ENCODE results near the gene PCDHB10. TPM values are rescaled to one million over a fixed set of nuclear protein-coding genes. Genes with fewer than 3 reads are reported as not detected.

PCDHB10 gene
- total RNA-seq, 1 experiment from 2014 or later = 2.9 TPM

DNA sequence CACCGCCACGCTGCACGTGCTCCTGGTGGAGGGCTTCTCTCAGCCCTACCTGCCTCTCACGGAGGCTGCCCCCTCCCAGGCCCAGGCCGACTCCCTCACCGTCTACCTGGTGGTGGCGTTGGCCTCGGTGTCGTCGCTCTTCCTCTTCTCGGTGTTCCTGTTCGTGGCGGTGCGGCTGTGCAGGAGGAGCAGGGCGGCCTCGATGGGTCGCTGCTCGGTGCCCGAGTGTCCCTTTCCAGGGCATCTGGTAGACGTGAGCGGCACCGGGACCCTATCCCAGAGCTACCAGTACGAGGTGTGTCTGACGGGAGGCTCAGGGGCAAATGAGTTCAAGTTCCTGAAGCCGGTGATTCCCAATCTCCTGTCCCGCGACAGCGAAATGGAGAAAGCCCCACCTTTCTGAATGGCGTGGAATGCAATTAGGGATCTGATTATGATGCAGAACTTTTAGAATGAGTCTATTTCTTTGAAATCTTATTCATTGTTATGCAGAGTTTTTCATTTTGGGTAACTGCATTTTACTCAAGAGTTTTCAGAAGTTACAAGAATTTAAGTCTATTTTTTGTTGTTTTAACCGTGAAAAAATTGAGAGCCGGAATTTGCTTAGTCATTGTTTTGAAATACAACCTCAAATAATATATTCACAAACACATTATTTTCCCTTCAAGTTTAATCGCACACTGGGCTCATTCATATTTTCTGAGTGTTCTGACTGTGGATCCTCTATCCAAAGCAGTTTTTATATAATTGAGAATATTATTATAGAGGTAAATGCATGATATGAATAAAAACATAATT, 44.6 kb downstream of the PCDHB10 start:
- no peak for DNase-seq (ENCODE audit: low spot score)

DNA sequence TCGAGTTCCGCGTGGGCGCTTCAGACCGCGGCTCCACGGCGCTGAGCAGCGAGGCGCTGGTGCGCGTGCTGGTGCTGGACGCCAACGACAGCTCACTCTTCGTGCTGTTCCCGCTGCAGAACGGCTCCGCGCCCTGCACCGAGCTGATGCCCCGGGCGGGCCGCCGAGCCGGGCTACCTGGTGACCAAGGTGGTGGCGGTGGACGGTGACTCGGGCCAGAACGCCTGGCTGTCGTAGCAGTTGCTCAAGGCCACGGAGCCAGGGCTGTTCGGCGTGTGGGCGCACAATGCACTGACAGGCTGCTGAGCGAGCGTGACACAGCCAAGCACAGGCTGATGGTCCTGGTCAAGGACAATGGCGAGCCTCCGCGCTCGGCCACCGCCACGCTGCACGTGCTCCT, 49.3 kb downstream of the PCDHB10 start:
- DNase-seq (ENCODE audit: low spot score) = no peak

Other genes with a start within 250 kb of the PCDHB10 start
- gene PCDHAC2, start 225.9 kb upstream of the PCDHB10 start, total RNA-seq (2014; rRNA removed; shearing (Covaris generic)) = 1.5 and 1.8 TPM in 2 replicates
- not detected in 2 replicates for gene PCDHB1, start 141.0 kb upstream of the PCDHB10 start, total RNA-seq (2014; rRNA removed; shearing (Covaris generic))
- 15.0 and 26.2 TPM in 2 replicates for gene PCDHB2, start 97.7 kb upstream of the PCDHB10 start, total RNA-seq (2014; rRNA removed; shearing (Covaris generic))
- gene PCDHB3, start 91.9 kb upstream of the PCDHB10 start, total RNA-seq (2014; rRNA removed; shearing (Covaris generic)) = 0.21 TPM in 2 replicates
- 0.21 TPM in 1 of 2 replicates, not detected in the other for gene PCDHB4, start 70.5 kb upstream of the PCDHB10 start, total RNA-seq (2014; rRNA removed; shearing (Covaris generic))
- 1.0 and 1.2 TPM in 2 replicates for gene PCDHB5, start 57.1 kb upstream of the PCDHB10 start, total RNA-seq (2014; rRNA removed; shearing (Covaris generic))
- 3.6 and 4.1 TPM in 2 replicates for gene PCDHB6, start 42.3 kb upstream of the PCDHB10 start, total RNA-seq (2014; rRNA removed; shearing (Covaris generic))
- gene PCDHB7, start 19.7 kb upstream of the PCDHB10 start, total RNA-seq (2014; rRNA removed; shearing (Covaris generic)) = 5.1 and 6.9 TPM in 2 replicates
- 12.4 and 12.7 TPM in 2 replicates for gene PCDHB8, start 14.6 kb upstream of the PCDHB10 start, total RNA-seq (2014; rRNA removed; shearing (Covaris generic))
- 3.3 and 3.7 TPM in 2 replicates for gene PCDHB16, start 10.0 kb upstream of the PCDHB10 start, total RNA-seq (2014; rRNA removed; shearing (Covaris generic))
- gene PCDHB9, start 5.2 kb upstream of the PCDHB10 start, total RNA-seq (2014; rRNA removed; shearing (Covaris generic)) = 10.0 and 11.9 TPM in 2 replicates
- 4.5 and 5.6 TPM in 2 replicates for gene PCDHB11, start 7.3 kb downstream of the PCDHB10 start, total RNA-seq (2014; rRNA removed; shearing (Covaris generic))
- 5.2 and 5.6 TPM in 2 replicates for gene PCDHB12, start 16.4 kb downstream of the PCDHB10 start, total RNA-seq (2014; rRNA removed; shearing (Covaris generic))
- gene PCDHB13, start 21.6 kb downstream of the PCDHB10 start, total RNA-seq (2014; rRNA removed; shearing (Covaris generic)) = 1.2 and 2.0 TPM in 2 replicates
- 5.6 and 6.2 TPM in 2 replicates for gene PCDHB14, start 31.0 kb downstream of the PCDHB10 start, total RNA-seq (2014; rRNA removed; shearing (Covaris generic))
- 0.16 and 2.1 TPM in 2 replicates for gene PCDHB15, start 53.0 kb downstream of the PCDHB10 start, total RNA-seq (2014; rRNA removed; shearing (Covaris generic))
- not detected in 2 replicates for gene SLC25A2, start 111.7 kb downstream of the PCDHB10 start, total RNA-seq (2014; rRNA removed; shearing (Covaris generic))
- gene TAF7, start 128.4 kb downstream of the PCDHB10 start, total RNA-seq (2014; rRNA removed; shearing (Covaris generic)) = 51.2 and 74.8 TPM in 2 replicates
- 0.51 and 1.6 TPM in 2 replicates for gene PCDHGA1, start 138.2 kb downstream of the PCDHB10 start, total RNA-seq (2014; rRNA removed; shearing (Covaris generic))
- gene PCDHGA2, start 146.4 kb downstream of the PCDHB10 start, total RNA-seq (2014; rRNA removed; shearing (Covaris generic)) = 0.99 and 1.6 TPM in 2 replicates
- gene PCDHGA3, start 151.5 kb downstream of the PCDHB10 start, total RNA-seq (2014; rRNA removed; shearing (Covaris generic)) = 10.3 and 11.5 TPM in 2 replicates
- 0.43 and 3.1 TPM in 2 replicates for gene PCDHGB1, start 157.7 kb downstream of the PCDHB10 start, total RNA-seq (2014; rRNA removed; shearing (Covaris generic))
- 0.74 and 0.97 TPM in 2 replicates for gene PCDHGA4, start 162.7 kb downstream of the PCDHB10 start, total RNA-seq (2014; rRNA removed; shearing (Covaris generic))
- gene PCDHGB2, start 167.6 kb downstream of the PCDHB10 start, total RNA-seq (2014; rRNA removed; shearing (Covaris generic)) = 1.6 and 1.9 TPM in 2 replicates
- 0.49 and 0.50 TPM in 2 replicates for gene PCDHGA5, start 171.8 kb downstream of the PCDHB10 start, total RNA-seq (2014; rRNA removed; shearing (Covaris generic))
- 0.87 and 1.2 TPM in 2 replicates for gene PCDHGB3, start 177.9 kb downstream of the PCDHB10 start, total RNA-seq (2014; rRNA removed; shearing (Covaris generic))
- 0.97 and 1.5 TPM in 2 replicates for gene PCDHGA6, start 181.5 kb downstream of the PCDHB10 start, total RNA-seq (2014; rRNA removed; shearing (Covaris generic))
- 0.27 and 0.29 TPM in 2 replicates for gene PCDHGA7, start 190.4 kb downstream of the PCDHB10 start, total RNA-seq (2014; rRNA removed; shearing (Covaris generic))
- 0.16 and 0.21 TPM in 2 replicates for gene PCDHGB4, start 195.3 kb downstream of the PCDHB10 start, total RNA-seq (2014; rRNA removed; shearing (Covaris generic))
- gene PCDHGA8, start 200.3 kb downstream of the PCDHB10 start, total RNA-seq (2014; rRNA removed; shearing (Covaris generic)) = 0.39 and 0.74 TPM in 2 replicates
- 0.04 and 0.43 TPM in 2 replicates for gene PCDHGB5, start 205.6 kb downstream of the PCDHB10 start, total RNA-seq (2014; rRNA removed; shearing (Covaris generic))
- gene PCDHGA9, start 210.4 kb downstream of the PCDHB10 start, total RNA-seq (2014; rRNA removed; shearing (Covaris generic)) = 1.1 and 1.8 TPM in 2 replicates
- gene PCDHGB6, start 215.7 kb downstream of the PCDHB10 start, total RNA-seq (2014; rRNA removed; shearing (Covaris generic)) = 0.02 and 0.33 TPM in 2 replicates
- gene PCDHGA10, start 220.6 kb downstream of the PCDHB10 start, total RNA-seq (2014; rRNA removed; shearing (Covaris generic)) = 1.4 and 1.9 TPM in 2 replicates
- 0.58 and 1.4 TPM in 2 replicates for gene PCDHGB7, start 225.3 kb downstream of the PCDHB10 start, total RNA-seq (2014; rRNA removed; shearing (Covaris generic))
- gene PCDHGA11, start 228.7 kb downstream of the PCDHB10 start, total RNA-seq (2014; rRNA removed; shearing (Covaris generic)) = 0.66 and 1.3 TPM in 2 replicates
- 0.14 and 0.76 TPM in 2 replicates for gene PCDHGA12, start 238.2 kb downstream of the PCDHB10 start, total RNA-seq (2014; rRNA removed; shearing (Covaris generic))